ENCODE data around the gene LRFN5. TPM values are rescaled to one million over a fixed set of nuclear protein-coding genes. Genes with fewer than 3 reads are reported as not detected.

Gene LRFN5
- polyA plus RNA-seq, 1 donor, result 2.3 TPM

GRCh38 chr14:41636492-41637392, 30.1 kb downstream of the LRFN5 start:
- Histone ChIP-seq H3K27ac (ENCODE audit: low read length) (no peak overlapping the region), H3K9me3 (ENCODE audit: control insufficient read depth, low read depth, low read length) (no peaks in the 10 kb centered on the region), H3K4me3 (ENCODE audit: low read length) (no peak overlapping the region), H3K27me3 (ENCODE audit: control insufficient read depth, insufficient read depth, low read length) (no peaks in the 10 kb centered on the region), H3K36me3 (ENCODE audit: control insufficient read depth, insufficient read depth, low read length) (no peaks in the 10 kb centered on the region), H3K4me1 (ENCODE audit: control insufficient read depth, insufficient read depth, low read length) (no peaks in the 10 kb centered on the region)
- DNase-seq, result no peak
- no CpG with 5 or more reads among the region's 2 CpGs for WGBS (ENCODE audit: insufficient coverage, low lambda C conversion rate)

GRCh38 chr14:41641690-41642089, 35.0 kb downstream of the LRFN5 start:
- Histone ChIP-seq H3K4me1 (ENCODE audit: control insufficient read depth, insufficient read depth, low read length) (no peaks in the 10 kb centered on the region), H3K4me3 (ENCODE audit: low read length) (no peak overlapping the region), H3K36me3 (ENCODE audit: control insufficient read depth, insufficient read depth, low read length) (no peaks in the 10 kb centered on the region), H3K27ac (ENCODE audit: low read length) (no peak overlapping the region), H3K9me3 (ENCODE audit: control insufficient read depth, low read depth, low read length) (no peaks in the 10 kb centered on the region), H3K27me3 (ENCODE audit: control insufficient read depth, insufficient read depth, low read length) (no peaks in the 10 kb centered on the region)
- DNase-seq, result no peak
- WGBS (ENCODE audit: insufficient coverage, low lambda C conversion rate), result 100% methylated on average over 1 of the region's 1 CpG

GRCh38 chr14:41642367-41642766, 35.7 kb downstream of the LRFN5 start:
- WGBS (ENCODE audit: insufficient coverage, low lambda C conversion rate), result no CpG with 5 or more reads among the region's 1 CpG
- DNase-seq, result no peak
- H3K36me3 ChIP-seq (ENCODE audit: control insufficient read depth, insufficient read depth, low read length), result no peaks in the 10 kb centered on the region

GRCh38 chr14:41642789-41643188, 36.1 kb downstream of the LRFN5 start:
- Histone ChIP-seq H3K36me3 (ENCODE audit: control insufficient read depth, insufficient read depth, low read length) (no peaks in the 10 kb centered on the region), H3K9me3 (ENCODE audit: control insufficient read depth, low read depth, low read length) (no peaks in the 10 kb centered on the region), H3K4me1 (ENCODE audit: control insufficient read depth, insufficient read depth, low read length) (no peaks in the 10 kb centered on the region), H3K27me3 (ENCODE audit: control insufficient read depth, insufficient read depth, low read length) (no peaks in the 10 kb centered on the region), H3K4me3 (ENCODE audit: low read length) (no peak overlapping the region), H3K27ac (ENCODE audit: low read length) (no peak overlapping the region)
- no peak for DNase-seq
- 100% methylated on average over 1 of the region's 2 CpGs for WGBS (ENCODE audit: insufficient coverage, low lambda C conversion rate)

More at GRCh38 chr14:41642367-41642766, 35.7 kb downstream of the LRFN5 start:
- Histone ChIP-seq H3K27ac (ENCODE audit: low read length) (no peak overlapping the region), H3K4me3 (ENCODE audit: low read length) (no peak overlapping the region), H3K4me1 (ENCODE audit: control insufficient read depth, insufficient read depth, low read length) (no peaks in the 10 kb centered on the region), H3K9me3 (ENCODE audit: control insufficient read depth, low read depth, low read length) (no peaks in the 10 kb centered on the region), H3K27me3 (ENCODE audit: control insufficient read depth, insufficient read depth, low read length) (no peaks in the 10 kb centered on the region)

- H3K9me3 ChIP-seq (ENCODE audit: control insufficient read depth, low read depth, low read length), result no peaks in the 10 kb centered on the region
- DNase-seq, result no peak
- H3K4me1 ChIP-seq (ENCODE audit: control insufficient read depth, insufficient read depth, low read length), result no peaks in the 10 kb centered on the region
- H3K27me3 ChIP-seq (ENCODE audit: control insufficient read depth, insufficient read depth, low read length), result no peaks in the 10 kb centered on the region
- no peaks in the 10 kb centered on the region for H3K36me3 ChIP-seq (ENCODE audit: control insufficient read depth, insufficient read depth, low read length)
- WGBS (ENCODE audit: insufficient coverage, low lambda C conversion rate), result 100% methylated on average over 1 of the region's 1 CpG
- H3K27ac ChIP-seq (ENCODE audit: low read length), result no peak overlapping the region
- H3K4me3 ChIP-seq (ENCODE audit: low read length), result no peak overlapping the region
Observed at GRCh38 chr14:41644606-41645005, 37.9 kb downstream of the LRFN5 start.

GRCh38 chr14:41650802-41651201, 44.1 kb downstream of the LRFN5 start:
- no peak overlapping the region for H3K27ac ChIP-seq (ENCODE audit: low read length)
- no peaks in the 10 kb centered on the region for H3K9me3 ChIP-seq (ENCODE audit: control insufficient read depth, low read depth, low read length)
- no peaks in the 10 kb centered on the region for H3K4me1 ChIP-seq (ENCODE audit: control insufficient read depth, insufficient read depth, low read length)
- H3K4me3 ChIP-seq (ENCODE audit: low read length), result no peak overlapping the region
- H3K27me3 ChIP-seq (ENCODE audit: control insufficient read depth, insufficient read depth, low read length), result no peaks in the 10 kb centered on the region
- WGBS (ENCODE audit: insufficient coverage, low lambda C conversion rate), result no CpG with 5 or more reads among the region's 1 CpG
- H3K36me3 ChIP-seq (ENCODE audit: control insufficient read depth, insufficient read depth, low read length), result no peaks in the 10 kb centered on the region
- no peak for DNase-seq

- H3K4me3 ChIP-seq (ENCODE audit: low read length), result no peak overlapping the region
- H3K4me1 ChIP-seq (ENCODE audit: control insufficient read depth, insufficient read depth, low read length), result no peaks in the 10 kb centered on the region
- H3K36me3 ChIP-seq (ENCODE audit: control insufficient read depth, insufficient read depth, low read length), result no peaks in the 10 kb centered on the region
- 60% methylated on average over 1 of the region's 1 CpG for WGBS (ENCODE audit: insufficient coverage, low lambda C conversion rate)
- no peaks in the 10 kb centered on the region for H3K27me3 ChIP-seq (ENCODE audit: control insufficient read depth, insufficient read depth, low read length)
- no peak overlapping the region for H3K27ac ChIP-seq (ENCODE audit: low read length)
- no peak for DNase-seq
- no peaks in the 10 kb centered on the region for H3K9me3 ChIP-seq (ENCODE audit: control insufficient read depth, low read depth, low read length)
Observed at GRCh38 chr14:41654196-41654595, 47.5 kb downstream of the LRFN5 start.

- no peaks in the 10 kb centered on the region for H3K9me3 ChIP-seq (ENCODE audit: control insufficient read depth, low read depth, low read length)
- H3K4me3 ChIP-seq (ENCODE audit: low read length), result no peak overlapping the region
- 57% methylated on average over 3 of the region's 3 CpGs for WGBS (ENCODE audit: insufficient coverage, low lambda C conversion rate)
- no peak overlapping the region for H3K27ac ChIP-seq (ENCODE audit: low read length)
- no peaks in the 10 kb centered on the region for H3K27me3 ChIP-seq (ENCODE audit: control insufficient read depth, insufficient read depth, low read length)
- H3K4me1 ChIP-seq (ENCODE audit: control insufficient read depth, insufficient read depth, low read length), result no peaks in the 10 kb centered on the region
- DNase-seq, result no peak
- H3K36me3 ChIP-seq (ENCODE audit: control insufficient read depth, insufficient read depth, low read length), result no peaks in the 10 kb centered on the region
Observed at GRCh38 chr14:41662780-41663472, 56.2 kb downstream of the LRFN5 start.

GRCh38 chr14:41663473-41663850, 56.8 kb downstream of the LRFN5 start:
- no peak overlapping the region for H3K27ac ChIP-seq (ENCODE audit: low read length)
- H3K36me3 ChIP-seq (ENCODE audit: control insufficient read depth, insufficient read depth, low read length), result no peaks in the 10 kb centered on the region
- no peaks in the 10 kb centered on the region for H3K4me1 ChIP-seq (ENCODE audit: control insufficient read depth, insufficient read depth, low read length)
- no peaks in the 10 kb centered on the region for H3K9me3 ChIP-seq (ENCODE audit: control insufficient read depth, low read depth, low read length)
- no peaks in the 10 kb centered on the region for H3K27me3 ChIP-seq (ENCODE audit: control insufficient read depth, insufficient read depth, low read length)
- no peak for DNase-seq
- no peak overlapping the region for H3K4me3 ChIP-seq (ENCODE audit: low read length)
- WGBS (ENCODE audit: insufficient coverage, low lambda C conversion rate), result 100% methylated on average over 1 of the region's 2 CpGs

- H3K4me3 ChIP-seq (ENCODE audit: low read length), result no peak overlapping the region
- no peaks in the 10 kb centered on the region for H3K36me3 ChIP-seq (ENCODE audit: control insufficient read depth, insufficient read depth, low read length)
- no peak for DNase-seq
- H3K27ac ChIP-seq (ENCODE audit: low read length), result no peak overlapping the region
- WGBS (ENCODE audit: insufficient coverage, low lambda C conversion rate), result 80% methylated on average over 1 of the region's 2 CpGs
- no peaks in the 10 kb centered on the region for H3K4me1 ChIP-seq (ENCODE audit: control insufficient read depth, insufficient read depth, low read length)
- H3K9me3 ChIP-seq (ENCODE audit: control insufficient read depth, low read depth, low read length), result no peaks in the 10 kb centered on the region
- H3K27me3 ChIP-seq (ENCODE audit: control insufficient read depth, insufficient read depth, low read length), result no peaks in the 10 kb centered on the region
Observed at GRCh38 chr14:41666301-41666700, 59.6 kb downstream of the LRFN5 start.

Data from large intestine (tissue), 3 donors.